ENCODE data around the gene CDC42BPB.

DNA sequence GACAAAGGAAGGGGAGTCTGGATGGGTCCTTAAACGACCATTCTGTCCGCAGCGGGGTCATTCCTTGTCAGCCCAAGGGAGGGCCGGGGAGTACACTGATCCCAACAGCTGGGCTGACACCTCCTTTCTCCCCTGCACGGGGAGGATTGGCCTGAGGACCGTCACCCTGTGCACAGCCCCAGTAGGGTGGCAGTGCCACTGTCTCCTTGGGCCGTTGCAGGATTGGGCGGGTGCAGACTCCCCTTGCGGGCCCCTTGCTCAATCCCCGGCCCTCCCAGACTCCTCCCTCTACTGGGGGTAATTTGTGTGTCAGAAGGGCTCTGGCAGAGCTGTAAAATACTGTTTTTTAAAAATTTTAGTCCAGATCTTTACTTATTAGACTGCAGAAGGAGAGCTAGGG, 147.4 kb downstream of the CDC42BPB start:
- no peak for TF ChIP-seq EZH2 (IDR thresholded peaks at IDR 0.05; ENCODE audit: low read length)
- TF ChIP-seq, protein P1, sequence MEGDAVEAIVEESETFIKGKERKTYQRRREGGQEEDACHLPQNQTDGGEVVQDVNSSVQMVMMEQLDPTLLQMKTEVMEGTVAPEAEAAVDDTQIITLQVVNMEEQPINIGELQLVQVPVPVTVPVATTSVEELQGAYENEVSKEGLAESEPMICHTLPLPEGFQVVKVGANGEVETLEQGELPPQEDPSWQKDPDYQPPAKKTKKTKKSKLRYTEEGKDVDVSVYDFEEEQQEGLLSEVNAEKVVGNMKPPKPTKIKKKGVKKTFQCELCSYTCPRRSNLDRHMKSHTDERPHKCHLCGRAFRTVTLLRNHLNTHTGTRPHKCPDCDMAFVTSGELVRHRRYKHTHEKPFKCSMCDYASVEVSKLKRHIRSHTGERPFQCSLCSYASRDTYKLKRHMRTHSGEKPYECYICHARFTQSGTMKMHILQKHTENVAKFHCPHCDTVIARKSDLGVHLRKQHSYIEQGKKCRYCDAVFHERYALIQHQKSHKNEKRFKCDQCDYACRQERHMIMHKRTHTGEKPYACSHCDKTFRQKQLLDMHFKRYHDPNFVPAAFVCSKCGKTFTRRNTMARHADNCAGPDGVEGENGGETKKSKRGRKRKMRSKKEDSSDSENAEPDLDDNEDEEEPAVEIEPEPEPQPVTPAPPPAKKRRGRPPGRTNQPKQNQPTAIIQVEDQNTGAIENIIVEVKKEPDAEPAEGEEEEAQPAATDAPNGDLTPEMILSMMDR (optimal IDR thresholded peaks at IDR 0.05 in 1 of 3, IDR thresholded peaks at IDR 0.05 in 1 of 3, conservative IDR thresholded peaks at IDR 0.05 in 1 of 3; ENCODE audit: extremely low read depth in 1 of 3, insufficient read depth in 2 of 3, low read length in 3 of 3), result no peak
